HG02938 (cell line): ENCODE results near the gene ATP4B.

Experiments used
- ATAC-seq: cut with Tn5 transposase; IDR thresholded peaks from one replicate; pipeline ENCODE4 v1.9.1; 2021; ENCODE audit warnings: mild to moderate bottlenecking, moderate library complexity; ENCODE audit not compliant: unreplicated experiment

Gene ATP4B

DNA sequence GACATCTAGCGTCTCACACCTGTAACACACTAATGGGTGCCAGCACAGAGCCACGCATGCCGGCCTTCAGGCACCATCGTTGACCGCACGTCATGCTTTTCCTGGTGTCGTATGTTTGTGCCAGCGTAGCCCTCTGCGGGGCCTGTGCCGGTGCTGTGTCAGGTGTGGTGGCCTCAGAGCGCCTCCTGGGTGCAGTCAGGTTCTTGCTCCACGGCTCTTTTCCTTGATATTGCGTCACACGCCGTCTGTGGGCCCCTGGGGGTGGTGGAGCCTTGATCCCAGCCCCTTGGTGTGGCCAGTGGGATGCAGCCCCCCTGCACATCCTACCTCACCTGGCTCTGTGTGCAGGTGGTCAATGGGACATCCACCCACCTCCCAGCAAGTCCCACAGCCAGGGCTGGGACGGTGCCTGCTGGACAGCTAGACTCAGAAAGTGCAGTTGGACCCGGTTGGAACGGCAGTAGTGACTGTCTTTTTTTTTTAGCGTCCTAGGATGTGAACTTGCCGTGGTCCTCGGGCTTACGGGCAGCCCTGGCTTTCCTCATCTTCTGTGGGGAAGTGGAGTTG lies 48.9 kb downstream of the ATP4B start:
- no peak for ATAC-seq

DNA sequence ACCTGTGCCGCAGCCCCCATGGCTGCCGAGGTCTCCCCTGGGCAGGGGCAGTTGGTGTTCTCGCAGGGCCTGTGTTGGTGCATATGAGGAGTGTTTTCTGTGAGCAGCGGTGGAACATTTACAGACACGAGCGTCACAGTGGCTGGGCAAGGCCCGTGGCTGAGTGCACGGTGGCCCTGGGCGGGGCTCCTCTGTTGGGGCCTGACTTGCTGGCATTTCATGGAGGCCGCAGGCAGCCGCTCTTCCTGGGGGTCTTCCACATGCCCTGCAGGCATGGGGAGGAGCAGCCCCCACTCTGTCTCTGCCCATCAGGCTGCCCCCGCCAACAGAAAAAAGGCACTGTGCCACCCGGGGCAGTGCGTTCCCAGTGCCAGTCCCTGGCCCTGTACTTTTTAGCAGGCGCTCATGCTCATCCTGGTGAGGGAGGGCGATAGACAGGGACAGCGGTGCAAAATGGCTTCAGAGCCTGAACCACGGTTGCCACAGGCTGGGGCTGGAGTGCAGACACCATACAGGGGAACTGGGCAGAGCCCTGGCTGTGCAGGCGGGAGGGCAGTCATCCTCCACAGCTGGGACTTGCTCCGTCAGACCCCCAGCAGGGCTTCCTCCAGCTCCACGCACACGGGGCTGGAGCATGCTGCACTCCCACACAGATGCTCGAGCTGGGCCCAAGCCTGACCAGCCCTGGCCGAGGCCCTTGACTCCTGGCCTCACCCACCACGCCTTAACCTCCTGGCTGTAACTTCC lies 49.9 kb downstream of the ATP4B start:
- no peak for ATAC-seq

DNA sequence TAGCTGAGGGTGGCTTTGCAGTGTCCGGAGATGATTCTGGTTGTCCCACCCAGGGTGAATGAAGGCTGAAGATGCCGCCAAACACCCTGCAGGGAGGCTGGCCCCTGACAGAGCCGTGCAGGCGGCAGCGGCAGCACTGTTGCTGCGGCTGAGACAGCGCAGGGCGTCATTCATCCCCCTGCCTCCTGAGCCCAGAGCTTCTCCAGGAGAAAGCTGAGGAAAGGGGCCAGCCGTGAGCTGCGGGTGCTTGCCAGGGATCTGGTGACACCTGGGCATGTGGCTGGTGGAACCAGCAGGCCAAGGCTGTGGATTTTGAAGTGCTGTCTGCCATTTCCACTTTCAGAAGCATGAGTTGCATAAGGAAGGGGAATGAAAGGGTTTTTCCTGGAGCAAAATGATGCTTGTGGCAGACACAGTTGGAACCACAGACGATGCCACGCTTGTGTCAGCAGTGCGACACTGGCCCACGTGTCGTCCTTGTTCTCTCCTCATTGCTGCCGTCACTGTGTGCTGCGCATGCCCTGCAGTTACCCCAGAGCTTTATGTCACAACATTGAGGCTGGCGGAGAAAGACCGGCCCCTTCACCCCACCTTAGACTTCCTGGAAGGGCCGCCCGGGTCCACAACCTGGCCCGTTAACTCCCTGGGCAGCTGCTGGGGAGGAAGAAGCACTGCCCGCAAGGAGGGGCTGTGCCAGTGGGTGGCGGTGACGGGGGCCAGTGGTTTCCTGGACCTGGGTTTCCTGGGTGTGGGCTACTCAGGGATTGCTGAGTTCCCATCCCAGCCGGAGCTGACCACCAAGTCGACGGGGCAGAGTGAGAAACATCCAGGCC lies 50.7 kb downstream of the ATP4B start:
- no peak for ATAC-seq

DNA sequence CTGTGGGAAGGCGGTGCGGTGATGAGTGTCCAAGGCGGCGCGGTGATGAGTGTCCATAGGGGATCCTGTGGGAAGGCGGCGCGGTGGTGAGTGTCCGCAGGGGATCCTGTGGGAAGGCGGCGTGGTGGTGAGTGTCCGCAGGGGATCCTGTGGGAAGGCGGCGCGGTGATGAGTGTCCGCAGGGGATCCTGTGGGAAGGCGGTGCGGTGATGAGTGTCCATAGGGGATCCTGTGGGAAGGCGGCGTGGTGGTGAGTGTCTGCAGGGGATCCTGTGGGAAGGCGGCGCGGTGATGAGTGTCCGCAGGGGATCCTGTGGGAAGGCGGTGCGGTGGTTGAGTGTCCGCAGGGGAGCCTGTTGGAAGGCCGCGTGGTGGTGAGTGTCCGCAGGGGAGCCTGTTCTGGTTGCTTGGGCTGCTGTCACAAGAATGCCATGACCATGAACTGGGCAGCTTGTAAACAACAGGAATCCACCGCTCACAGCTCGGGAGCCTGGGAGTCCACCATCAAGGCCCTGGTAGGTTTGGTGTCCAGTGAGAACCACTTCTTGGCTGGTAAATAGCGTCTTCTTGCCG lies 52.0 kb downstream of the ATP4B start:
- no peak for ATAC-seq

DNA sequence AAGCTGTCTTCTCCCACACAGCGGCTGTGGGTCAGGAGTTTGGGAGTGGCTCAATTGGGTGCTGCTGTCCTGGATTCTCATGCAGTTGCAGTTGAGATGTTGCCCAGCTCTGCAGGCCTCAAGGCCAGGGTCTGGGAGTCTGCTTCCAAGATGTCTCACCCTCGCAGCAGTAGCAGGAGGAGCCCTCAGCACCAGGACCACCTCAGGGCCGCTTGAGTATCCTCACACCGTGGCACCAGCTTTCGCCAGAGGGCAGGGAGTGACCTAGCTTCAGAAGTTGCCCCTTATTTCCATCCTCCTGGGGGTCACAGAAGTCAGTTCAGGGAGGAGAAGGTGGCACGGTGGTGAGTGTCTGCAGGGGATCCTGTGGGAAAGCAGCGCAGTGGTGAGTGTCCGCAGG lies 52.5 kb downstream of the ATP4B start:
- ATAC-seq: no peak

DNA sequence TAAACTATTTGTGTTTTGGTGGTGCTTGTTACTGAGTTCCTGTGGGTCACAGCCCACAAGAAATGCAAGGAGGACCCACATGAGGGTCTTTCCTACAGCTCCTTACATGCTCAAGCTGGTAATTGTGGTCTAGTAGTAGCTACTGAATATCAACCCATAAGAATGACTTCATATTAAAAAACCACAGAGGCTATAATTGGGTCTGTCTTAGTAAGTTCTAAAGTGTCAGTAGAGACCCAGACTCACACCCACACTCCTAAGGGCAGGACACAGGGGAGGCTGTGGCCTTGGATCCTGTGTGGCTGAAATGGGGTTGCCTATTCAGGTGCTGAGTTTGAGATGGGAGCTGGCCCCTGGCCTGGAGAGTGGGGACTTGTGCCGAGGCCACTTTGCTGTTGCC lies 53.8 kb downstream of the ATP4B start:
- no peak for ATAC-seq

DNA sequence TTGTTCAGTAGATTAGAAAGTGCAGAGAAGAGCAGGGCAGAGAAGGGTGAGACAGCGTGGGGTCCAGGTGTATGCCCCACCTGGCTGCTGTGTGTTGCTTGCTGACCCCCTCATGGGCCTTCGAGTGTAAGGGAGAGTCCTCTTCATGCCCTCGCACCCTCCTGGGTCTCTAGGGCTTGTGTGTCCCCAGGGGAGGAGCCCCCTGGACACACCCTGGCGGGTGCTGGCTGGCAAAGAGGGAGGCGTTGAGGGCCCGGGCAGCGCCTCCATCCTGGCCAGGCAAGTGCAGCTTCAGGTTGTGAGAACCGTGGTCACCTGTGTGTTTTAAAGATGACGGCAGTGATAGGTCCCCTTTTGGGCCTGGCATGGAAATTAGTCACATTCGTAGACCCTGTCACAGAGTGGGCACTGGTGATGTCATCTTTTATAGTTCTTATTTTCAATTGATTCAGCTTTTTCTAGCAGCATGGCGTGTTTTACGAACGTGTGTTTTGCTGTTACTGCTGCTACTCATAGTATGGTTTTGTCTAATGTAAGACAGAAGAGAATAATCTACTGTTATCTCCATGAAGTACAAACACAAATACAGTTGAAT lies 54.8 kb downstream of the ATP4B start:
- ATAC-seq: no peak

DNA sequence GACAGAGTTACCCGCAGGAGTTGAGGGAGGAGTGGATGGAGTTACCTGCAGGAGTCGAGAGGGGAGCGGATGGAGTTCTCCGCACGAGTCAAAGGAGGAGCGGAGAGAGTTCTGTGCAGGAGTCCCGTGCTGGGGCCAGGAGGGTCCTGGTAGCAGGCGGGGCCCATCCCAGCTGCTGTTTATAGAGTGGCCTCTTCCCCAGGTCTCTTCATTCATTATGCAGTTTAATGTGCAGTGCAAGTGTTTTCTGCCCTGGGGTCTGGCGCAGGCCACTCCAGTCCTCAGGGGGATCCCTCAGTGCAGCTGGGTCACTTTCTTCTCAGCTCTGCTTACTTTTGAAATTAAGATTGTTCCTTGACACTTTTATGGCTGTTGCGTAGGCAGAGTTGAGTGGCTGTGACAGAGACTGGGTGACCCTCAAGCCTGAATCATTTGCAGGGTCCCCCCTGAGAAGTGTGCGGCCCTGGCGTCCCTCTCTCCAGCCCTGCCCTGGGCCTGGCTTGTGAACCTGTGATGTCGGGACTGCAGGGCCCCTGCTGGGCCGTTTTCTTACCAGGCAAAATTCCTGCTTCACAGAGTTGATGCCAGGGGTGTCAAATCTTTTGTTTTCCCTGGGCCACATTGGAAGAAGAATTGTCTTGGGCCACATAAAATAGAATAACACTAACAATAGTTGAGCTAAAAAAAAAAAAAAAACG lies 55.6 kb downstream of the ATP4B start:
- no peak for ATAC-seq

DNA sequence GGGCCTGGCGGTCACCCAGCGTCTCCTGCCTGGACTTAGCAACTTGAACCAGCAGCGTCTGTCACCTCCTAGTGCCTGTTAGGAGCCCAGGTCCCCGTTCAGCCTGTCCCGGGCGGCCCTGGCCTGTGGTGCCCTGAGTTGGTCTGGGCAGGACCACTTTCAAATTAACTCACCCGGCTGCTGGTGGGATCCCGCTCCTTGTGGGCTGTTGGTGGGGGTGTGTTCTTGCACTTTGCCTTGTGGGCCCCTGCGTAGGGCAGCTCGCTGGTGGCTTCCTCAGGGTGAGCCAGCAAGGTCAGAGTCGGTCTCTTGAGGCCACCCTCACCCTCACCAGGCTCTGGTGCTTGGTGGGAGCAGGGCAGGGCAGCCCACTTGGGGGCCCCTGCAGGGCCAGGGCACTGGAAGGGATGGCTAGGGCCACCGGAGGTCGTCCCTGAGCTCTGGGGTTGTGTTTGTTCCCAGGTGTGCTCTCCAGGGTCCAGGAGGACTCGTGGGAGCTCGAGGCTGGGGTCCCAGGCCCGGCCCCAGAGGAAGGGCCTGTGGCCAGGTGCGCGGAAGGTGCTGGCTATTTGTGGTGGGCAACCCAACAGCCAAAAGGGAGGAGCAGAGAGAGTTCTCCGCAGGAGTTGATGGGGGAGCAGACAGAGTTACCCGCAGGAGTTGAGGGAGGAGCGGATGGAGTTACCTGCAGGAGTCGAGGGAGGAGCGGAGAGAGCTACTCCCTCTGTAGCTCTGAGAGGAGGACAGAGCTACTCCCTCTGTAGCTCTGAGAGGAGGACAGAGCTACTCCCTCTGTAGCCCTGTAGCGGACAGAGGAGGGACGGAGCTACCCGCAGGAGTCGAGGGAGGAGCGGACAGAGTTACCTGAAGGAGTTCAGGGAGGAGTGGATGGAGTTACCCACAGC lies 56.6 kb downstream of the ATP4B start:
- ATAC-seq: no peak

DNA sequence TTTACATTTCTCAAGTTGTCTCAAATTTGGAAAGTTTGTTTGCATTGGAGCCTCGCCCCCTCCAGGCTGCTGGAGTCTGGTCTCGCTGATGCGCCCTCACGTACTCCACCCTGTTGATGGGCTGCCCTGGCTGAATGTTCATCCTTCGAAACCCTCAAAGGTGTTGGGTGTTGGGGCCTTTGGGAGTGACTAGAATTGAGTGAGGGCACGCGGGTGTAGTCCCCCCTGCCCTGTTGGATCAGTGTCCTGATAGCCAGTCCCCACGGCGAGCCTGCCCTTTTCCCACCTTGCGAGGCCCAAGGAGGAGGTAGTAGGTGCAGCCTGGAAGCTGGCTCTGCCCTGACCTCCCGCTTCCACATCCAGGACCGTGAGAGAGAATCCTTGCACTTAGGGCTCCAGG lies 58.6 kb downstream of the ATP4B start:
- no peak for ATAC-seq
